SK-N-SH (cell line): ENCODE results near the gene IGSF9B.

Source experiments
- CHD2 ChIP-seq: fragments of 150-350 bp; IDR thresholded peaks from 2 replicates; pipeline ENCODE4 v1.6.1; 2018; ENCODE audit warnings: low read length; ENCODE audit not compliant: partially characterized antibody
- CTCF ChIP-seq: fragments of 200-600 bp; sonication (generic); IDR thresholded peaks from 2 replicates; pipeline ENCODE4 v1.6.1; 2017; ENCODE audit warnings: antibody characterized with exemption, mild to moderate bottlenecking, moderate library complexity
- EP300 ChIP-seq, 2 experiments: IDR thresholded peaks; 2 replicates each; pipeline versions ENCODE4 v1.4.0 to v1.6.1; 2012; ENCODE audit warnings: borderline replicate concordance in 1 of 2, low read depth in 1 of 2, low read length in 1 of 2
- EZH2phosphoT487 ChIP-seq: fragments of 200-600 bp; sonication (generic); IDR thresholded peaks from 2 replicates; pipeline ENCODE4 v1.6.1; 2017; ENCODE audit warnings: low read depth, mixed run types, mild to moderate bottlenecking, antibody characterized with exemption, moderate library complexity, borderline replicate concordance
- FOXJ3 ChIP-seq: sonication (generic); formaldehyde crosslinking; IDR thresholded peaks from 2 replicates; pipeline ENCODE4 v1.5.1; 2020; ENCODE audit warnings: mild to moderate bottlenecking, missing genetic modification reagents
- RFX5 ChIP-seq: IDR thresholded peaks from 2 replicates; pipeline ENCODE4 v1.6.1; 2012; ENCODE audit warnings: mild to moderate bottlenecking, improper control_type of control experiment, low read length
- SMC3 ChIP-seq: IDR thresholded peaks from 2 replicates; pipeline ENCODE4 v1.6.1; 2012; ENCODE audit warnings: low read depth, low read length, improper control_type of control experiment
- USF2 ChIP-seq: fragments of 150-350 bp; IDR thresholded peaks from 2 replicates; pipeline ENCODE4 v1.6.1; 2017; ENCODE audit warnings: antibody characterized with exemption, low read length, low read depth, borderline replicate concordance

- no peak for TF ChIP-seq CTCF
- TF ChIP-seq FOXJ3, result no peak
- TF ChIP-seq SMC3, result no peak
- no peak for TF ChIP-seq RFX5
- no peak for TF ChIP-seq CHD2
- no peak for TF ChIP-seq EZH2phosphoT487
- TF ChIP-seq USF2, result no peak
- TF ChIP-seq EP300 (IDR thresholded peaks at IDR 0.05; ENCODE audit: borderline replicate concordance in 1 of 2, low read depth in 1 of 2, low read length in 1 of 2), result no peak
These were observed 50.5 kb downstream of the IGSF9B start for GRCh38 chr11:133906241-133906640.
